Epithelial cell of umbilical artery (primary cell): ENCODE data around the gene RAB44. TPM values are rescaled to one million over a fixed set of nuclear protein-coding genes. Genes with fewer than 3 reads are reported as not detected.

Experiments
- total RNA-seq: library from RNA; depleted of rRNA; stranded (reverse); fragments of >200 nt; gene quantifications from 2 replicates; pipeline ENCODE4 v1.2.3, GENCODE V29; 2014

Gene RAB44, protein sequence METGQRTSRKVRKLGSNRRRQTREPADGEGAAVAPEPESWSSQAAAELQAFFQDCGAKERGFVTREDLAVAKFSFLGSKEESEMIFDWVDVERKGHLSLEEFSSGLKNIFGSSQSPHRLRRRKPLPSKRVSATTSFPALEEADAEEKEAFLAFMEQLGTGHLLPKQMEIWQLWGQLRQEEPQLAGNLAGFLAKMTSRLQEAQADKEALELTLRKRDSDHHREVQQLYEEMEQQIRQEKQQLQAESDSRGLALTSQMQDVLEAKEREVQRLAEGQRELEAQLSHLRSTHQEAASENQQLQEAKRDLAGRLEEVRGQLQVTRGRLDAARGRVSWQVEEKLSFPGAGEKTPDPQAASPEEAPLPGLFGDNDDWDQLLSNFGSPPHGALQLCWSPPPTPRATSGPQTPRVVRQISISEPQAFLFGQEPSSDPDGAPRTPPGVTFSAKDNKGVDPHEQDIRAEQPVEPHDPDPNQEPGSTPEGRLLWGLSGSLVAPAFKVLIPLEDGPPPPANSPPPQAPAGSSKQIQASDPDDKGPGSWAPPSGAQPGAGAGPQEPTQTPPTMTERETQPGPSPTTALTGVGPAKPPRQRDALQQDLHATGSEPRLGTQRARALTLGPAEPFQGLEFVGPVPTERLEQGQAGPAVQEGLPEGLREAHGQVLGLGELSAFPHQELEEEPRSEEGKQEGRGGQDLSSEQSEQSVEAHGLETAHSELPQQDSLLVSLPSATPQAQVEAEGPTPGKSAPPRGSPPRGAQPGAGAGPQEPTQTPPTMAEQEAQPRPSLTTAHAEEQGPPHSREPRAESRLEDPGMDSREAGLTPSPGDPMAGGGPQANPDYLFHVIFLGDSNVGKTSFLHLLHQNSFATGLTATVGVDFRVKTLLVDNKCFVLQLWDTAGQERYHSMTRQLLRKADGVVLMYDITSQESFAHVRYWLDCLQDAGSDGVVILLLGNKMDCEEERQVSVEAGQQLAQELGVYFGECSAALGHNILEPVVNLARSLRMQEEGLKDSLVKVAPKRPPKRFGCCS
- not detected in 2 replicates for total RNA-seq

DNA sequence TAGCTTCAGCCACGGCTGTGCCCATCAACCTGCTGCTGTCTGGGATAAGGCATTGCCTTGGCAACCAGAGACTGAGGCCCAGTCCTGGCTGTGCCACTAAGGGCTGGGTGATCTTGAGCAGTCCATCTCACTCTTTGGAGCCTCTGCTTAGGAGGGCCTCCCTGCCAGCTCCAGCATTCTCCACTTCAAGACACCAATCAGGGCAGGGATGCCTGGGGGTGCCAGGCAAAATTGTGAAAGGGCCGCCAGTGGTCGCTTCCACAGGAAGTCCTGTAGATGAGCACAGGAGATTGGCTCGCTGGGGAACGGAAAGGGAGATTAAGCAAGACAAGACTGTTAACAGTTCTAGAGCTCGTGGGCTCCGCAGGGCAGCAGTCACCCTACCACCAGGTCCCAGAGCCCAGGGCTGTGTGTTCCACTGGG is at the start of gene RAB44:
Gene RAB44 (plus strand): TSS at position 346 of the 423 bp plus-strand sequence. CDS start 6,410 bp downstream, outside the sequence.

DNA sequence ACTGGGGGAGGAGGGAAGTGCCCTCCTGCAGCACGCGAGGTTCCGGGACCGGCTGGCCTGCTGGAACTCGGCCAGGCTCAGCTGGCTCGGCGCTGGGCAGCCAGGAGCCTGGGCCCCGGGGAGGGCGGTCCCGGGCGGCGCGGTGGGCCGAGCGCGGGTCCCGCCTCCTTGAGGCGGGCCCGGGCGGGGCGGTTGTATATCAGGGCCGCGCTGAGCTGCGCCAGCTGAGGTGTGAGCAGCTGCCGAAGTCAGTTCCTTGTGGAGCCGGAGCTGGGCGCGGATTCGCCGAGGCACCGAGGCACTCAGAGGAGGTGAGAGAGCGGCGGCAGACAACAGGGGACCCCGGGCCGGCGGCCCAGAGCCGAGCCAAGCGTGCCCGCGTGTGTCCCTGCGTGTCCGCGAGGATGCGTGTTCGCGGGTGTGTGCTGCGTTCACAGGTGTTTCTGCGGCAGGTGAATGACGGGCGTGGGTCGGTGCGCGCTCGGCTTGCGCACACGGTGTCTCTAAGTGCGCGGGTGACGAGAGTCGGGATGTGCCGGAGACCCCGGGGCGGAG is 19.1 kb upstream of the RAB44 start, which contains the start of gene CDKN1A:
Gene CDKN1A (plus strand): TSS at position 227 of the 555 bp plus-strand sequence. CDS start 5,388 bp downstream, outside the sequence.

Other genes starting within 250 kb of the RAB44 start
- gene STK38, start 150.3 kb upstream of the RAB44 start, total RNA-seq = 8.1 and 13.1 TPM in 2 replicates
- gene SRSF3, start 103.5 kb upstream of the RAB44 start, total RNA-seq = 356 and 638 TPM in 2 replicates
- 137 and 142 TPM in 2 replicates for gene CDKN1A, start 19.1 kb upstream of the RAB44 start, total RNA-seq
- 4.6 and 5.8 TPM in 2 replicates for gene CPNE5, start 141.6 kb downstream of the RAB44 start, total RNA-seq
- 44.4 and 48.7 TPM in 2 replicates for gene PPIL1, start 177.0 kb downstream of the RAB44 start, total RNA-seq
- 19.2 and 23.3 TPM in 2 replicates for gene C6orf89, start 188.1 kb downstream of the RAB44 start, total RNA-seq